Measurements from ENCODE around the gene GUK1. TPM values are rescaled to one million over a fixed set of nuclear protein-coding genes. Genes with fewer than 3 reads are reported as not detected.
"Not testable (repeated sequence)": the region's sequence is repeated elsewhere in the genome, so short reads cannot be mapped to it uniquely, and the experiment has no call there.

The GUK1 gene
- total RNA-seq, 1 donor from 2014 or later = 979 TPM

GRCh38 chr1:228108742-228109072 lies 31.4 kb upstream of the GUK1 start:
- H3K36me3 ChIP-seq = peaks cover 8 to 16% of the 10 kb centered on the region in 2 donors
- no peaks in the 10 kb centered on the region for H3K9me3 ChIP-seq
- H3K27ac ChIP-seq = peak overlapping the region; percentile 88 to 89
- TF ChIP-seq, protein P1, sequence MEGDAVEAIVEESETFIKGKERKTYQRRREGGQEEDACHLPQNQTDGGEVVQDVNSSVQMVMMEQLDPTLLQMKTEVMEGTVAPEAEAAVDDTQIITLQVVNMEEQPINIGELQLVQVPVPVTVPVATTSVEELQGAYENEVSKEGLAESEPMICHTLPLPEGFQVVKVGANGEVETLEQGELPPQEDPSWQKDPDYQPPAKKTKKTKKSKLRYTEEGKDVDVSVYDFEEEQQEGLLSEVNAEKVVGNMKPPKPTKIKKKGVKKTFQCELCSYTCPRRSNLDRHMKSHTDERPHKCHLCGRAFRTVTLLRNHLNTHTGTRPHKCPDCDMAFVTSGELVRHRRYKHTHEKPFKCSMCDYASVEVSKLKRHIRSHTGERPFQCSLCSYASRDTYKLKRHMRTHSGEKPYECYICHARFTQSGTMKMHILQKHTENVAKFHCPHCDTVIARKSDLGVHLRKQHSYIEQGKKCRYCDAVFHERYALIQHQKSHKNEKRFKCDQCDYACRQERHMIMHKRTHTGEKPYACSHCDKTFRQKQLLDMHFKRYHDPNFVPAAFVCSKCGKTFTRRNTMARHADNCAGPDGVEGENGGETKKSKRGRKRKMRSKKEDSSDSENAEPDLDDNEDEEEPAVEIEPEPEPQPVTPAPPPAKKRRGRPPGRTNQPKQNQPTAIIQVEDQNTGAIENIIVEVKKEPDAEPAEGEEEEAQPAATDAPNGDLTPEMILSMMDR (IDR thresholded peaks at IDR 0.05) = no peak
- no peak for DNase-seq (ENCODE audit: low spot score in 2 of 2)
- no peaks in the 10 kb centered on the region for H3K27me3 ChIP-seq
- H3K4me1 ChIP-seq = peaks cover 15 to 21% of the 10 kb centered on the region in 2 donors
- H3K4me3 ChIP-seq = peak overlapping the region; percentile 77 to 97
- intact Hi-C loops (cut with DNase I) = loop anchor here (1.0 to 10.0 kb wide), 6 partner anchors 26 to 1396 kb away; partner anchors contain the start of genes ARF1, GUK1, NUP133 and RNF187

DNA sequence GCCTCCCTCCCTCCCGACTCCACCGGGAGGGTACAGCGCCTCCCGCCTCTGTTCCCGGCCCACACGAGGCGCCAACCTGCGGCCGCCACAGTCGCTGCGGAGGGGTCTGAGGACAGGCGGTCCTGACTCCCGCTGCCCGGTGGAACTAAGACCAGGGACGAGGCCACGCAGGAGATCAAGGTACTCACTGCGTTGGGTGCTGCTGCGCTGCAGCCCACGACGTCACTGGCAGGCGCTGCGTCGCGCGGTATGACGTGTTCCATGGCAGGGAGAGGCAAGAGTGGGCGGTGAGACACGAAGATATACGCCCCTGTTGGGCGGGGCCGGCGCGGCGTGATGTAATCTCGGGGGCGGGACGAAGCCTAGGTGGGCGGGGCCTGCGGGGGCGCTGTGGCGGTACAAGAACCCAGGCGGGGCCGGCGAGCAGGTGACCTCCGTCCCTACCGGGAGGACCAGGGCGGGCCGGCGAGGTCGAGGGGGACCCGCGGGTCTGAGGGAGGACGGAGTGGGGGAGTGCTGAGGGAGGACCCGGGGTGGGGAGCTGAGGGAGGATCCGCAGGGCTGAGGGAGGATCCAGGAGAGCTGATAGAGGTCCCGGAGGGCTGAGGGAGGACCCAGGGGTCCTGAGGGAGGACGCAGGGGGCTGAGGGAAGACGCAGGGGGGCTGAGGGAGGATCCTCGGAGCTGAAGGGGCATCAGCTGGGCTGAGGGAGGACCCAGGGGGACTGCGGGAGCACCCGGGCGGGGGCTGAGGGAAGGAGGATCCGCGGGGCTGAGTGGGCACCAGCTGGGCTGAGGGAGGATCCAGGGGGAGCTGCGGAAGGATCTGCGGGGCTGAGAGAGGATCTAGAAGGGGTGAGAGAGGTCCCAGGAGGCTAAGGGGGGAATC lies 30.8 kb upstream of the GUK1 start, which contains the start of gene MRPL55:
Gene MRPL55, minus strand, starts transcription at position 227 of the 889 bp plus-strand sequence. CDS start 1,039 bp downstream, outside the sequence.
- Histone ChIP-seq H3K4me1 (peaks cover 14 to 18% of the 10 kb centered on the region in 2 donors), H3K4me3 (peak within 1 kb of the TSS; percentile 77 to 97), H3K9me3 (no peaks in the 10 kb centered on the region), H3K27me3 (no peaks in the 10 kb centered on the region), H3K36me3 (peaks cover 8 to 16% of the 10 kb centered on the region in 2 donors), H3K27ac (peak within 1 kb of the TSS; percentile 88 to 89)
- DNase-seq (ENCODE audit: low spot score in 2 of 2) = peak; percentile 94 to 99
- intact Hi-C loops (cut with DNase I) = loop anchor here (1.0 to 10.0 kb wide), 6 partner anchors 27 to 1395 kb away; partner anchors contain the start of genes ARF1, GUK1, NUP133 and RNF187
- TF ChIP-seq, protein P1 (IDR thresholded peaks at IDR 0.05) = peak in 1 of 3 experiments; percentile 9

GRCh38 chr1:228109962-228110488 lies 30.1 kb upstream of the GUK1 start:
- TF ChIP-seq, protein P1 (IDR thresholded peaks at IDR 0.05) = no peak
- intact Hi-C loops (cut with DNase I) = loop anchor here (1.0 to 10.0 kb wide), 6 partner anchors 28 to 1395 kb away; partner anchors contain the start of genes ARF1, GUK1, NUP133 and RNF187
- Histone ChIP-seq H3K4me1 (peaks cover 14 to 18% of the 10 kb centered on the region in 2 donors), H3K4me3 (peak overlapping the region; percentile 77 to 97), H3K27ac (peak overlapping the region; percentile 88 to 89), H3K36me3 (peaks cover 8 to 16% of the 10 kb centered on the region in 2 donors), H3K9me3 (no peaks in the 10 kb centered on the region), H3K27me3 (no peaks in the 10 kb centered on the region)
- DNase-seq (ENCODE audit: low spot score in 2 of 2) = peak in 1 of 2 donors; percentile 64

- TF ChIP-seq, protein P1 (IDR thresholded peaks at IDR 0.05) = no peak
- peak overlapping the region in 1 of 2 donors; percentile 88 for H3K27ac ChIP-seq
Measured at GRCh38 chr1:228110556-228110955, 29.5 kb upstream of the GUK1 start.

GRCh38 chr1:228111315-228111714 lies 28.8 kb upstream of the GUK1 start:
- H3K27ac ChIP-seq; H3K9me3 ChIP-seq; H3K27me3 ChIP-seq; intact Hi-C loops (cut with DNase I); H3K4me3 ChIP-seq: not testable (repeated sequence)
- H3K4me1 ChIP-seq = peaks cover 14 to 18% of the 10 kb centered on the region in 2 donors
- peak in 1 of 2 donors; percentile 1 for DNase-seq (ENCODE audit: low spot score in 2 of 2)
- peaks cover 5 to 11% of the 10 kb centered on the region in 2 donors for H3K36me3 ChIP-seq

More at GRCh38 chr1:228110556-228110955, 29.5 kb upstream of the GUK1 start:
- intact Hi-C loops (cut with DNase I) = no loop called here
- H3K27me3 ChIP-seq = no peaks in the 10 kb centered on the region
- no peaks in the 10 kb centered on the region for H3K9me3 ChIP-seq
- DNase-seq (ENCODE audit: low spot score in 2 of 2) = peak in 1 of 2 donors; percentile 57
- H3K4me1 ChIP-seq = peaks cover 14 to 18% of the 10 kb centered on the region in 2 donors
- peak overlapping the region; percentile 77 to 97 for H3K4me3 ChIP-seq
- peaks cover 8 to 16% of the 10 kb centered on the region in 2 donors for H3K36me3 ChIP-seq

Data from ascending aorta (tissue), 2 donors.